H9 (cell line): ENCODE results near the gene ATP11C. TPM values are rescaled to one million over a fixed set of nuclear protein-coding genes. Genes with fewer than 3 reads are reported as not detected.

ENCODE experiments used
- DNase-seq: peaks from one replicate; pipeline ENCODE4 v3.0.0-alpha.2; 2017
- H2AFZ ChIP-seq: one replicate; pipeline ENCODE4 v1.6.1; 2013; ENCODE audit warnings: mild to moderate bottlenecking, low read length, control low read depth, moderate library complexity
- H2AK5ac ChIP-seq: 2 replicates; pipeline ENCODE4 v1.6.1; 2013; ENCODE audit warnings: low read length, control low read depth, mixed read lengths; ENCODE audit not compliant: insufficient read length
- H2BK120ac ChIP-seq: one replicate; pipeline ENCODE4 v1.6.1; 2013; ENCODE audit warnings: low read depth, mild to moderate bottlenecking, low read length, control low read depth, inconsistent platforms; ENCODE audit not compliant: poor library complexity, severe bottlenecking
- H2BK12ac ChIP-seq: 2 replicates; pipeline ENCODE4 v1.6.1; 2013; ENCODE audit warnings: low read length, control low read depth, mixed read lengths, low read depth; ENCODE audit not compliant: insufficient read length
- H2BK15ac ChIP-seq: 2 replicates; pipeline ENCODE4 v1.6.1; 2013; ENCODE audit warnings: low read depth, low read length, control low read depth
- H2BK20ac ChIP-seq: one replicate; pipeline ENCODE4 v1.6.1; 2013; ENCODE audit warnings: low read depth, mild to moderate bottlenecking, low read length, control low read depth, inconsistent platforms; ENCODE audit not compliant: poor library complexity, severe bottlenecking
- H2BK5ac ChIP-seq: 2 replicates; pipeline ENCODE4 v1.6.1; 2013; ENCODE audit warnings: low read length, control low read depth, mixed read lengths; ENCODE audit not compliant: insufficient read length
- H3K14ac ChIP-seq: 2 replicates; pipeline ENCODE4 v1.6.1; 2013; ENCODE audit warnings: low read length, control low read depth; ENCODE audit not compliant: insufficient read depth
- H3K18ac ChIP-seq: 2 replicates; pipeline ENCODE4 v1.6.1; 2013; ENCODE audit warnings: low read depth, mild to moderate bottlenecking, mixed read lengths, low read length, control low read depth; ENCODE audit not compliant: insufficient read length
- H3K23ac ChIP-seq: 2 replicates; pipeline ENCODE4 v1.6.1; 2013; ENCODE audit warnings: low read length, control low read depth, mixed read lengths, low read depth; ENCODE audit not compliant: insufficient read length
- H3K23me2 ChIP-seq: 2 replicates; pipeline ENCODE4 v1.6.1; 2013; ENCODE audit warnings: low read depth, mild to moderate bottlenecking, mixed read lengths, low read length, control low read depth; ENCODE audit not compliant: insufficient read length, poor library complexity, severe bottlenecking
- H3K27ac ChIP-seq: 2 replicates; pipeline ENCODE4 v1.5.1; 2013; ENCODE audit warnings: low read length, control low read depth, mixed read lengths, low read depth; ENCODE audit not compliant: insufficient read length
- H3K27me3 ChIP-seq: 2 replicates; pipeline ENCODE4 v1.6.1; 2013; ENCODE audit warnings: low read length, control low read depth, inconsistent platforms; ENCODE audit not compliant: insufficient read depth
- H3K4ac ChIP-seq: 2 replicates; pipeline ENCODE4 v1.6.1; 2013; ENCODE audit warnings: low read depth, mild to moderate bottlenecking, control low read depth, inconsistent platforms, low read length, moderate library complexity
- H3K4me1 ChIP-seq: 2 replicates; pipeline ENCODE4 v1.6.1; 2013; ENCODE audit warnings: low read length, control low read depth, inconsistent platforms; ENCODE audit not compliant: insufficient read depth
- H3K4me2 ChIP-seq: 2 replicates; pipeline ENCODE4 v1.6.1; 2013; ENCODE audit warnings: low read length, control low read depth, mixed read lengths; ENCODE audit not compliant: insufficient read length, insufficient read depth
- H3K56ac ChIP-seq: 2 replicates; pipeline ENCODE4 v1.6.1; 2013; ENCODE audit warnings: low read depth, mild to moderate bottlenecking, mixed read lengths, low read length, control low read depth; ENCODE audit not compliant: insufficient read length
- H3K79me1 ChIP-seq: 2 replicates; pipeline ENCODE4 v1.6.1; 2013; ENCODE audit warnings: low read depth, mild to moderate bottlenecking, moderate library complexity, low read length, control low read depth, inconsistent platforms; ENCODE audit not compliant: insufficient read depth, poor library complexity, severe bottlenecking
- H3K79me2 ChIP-seq: 2 replicates; pipeline ENCODE4 v1.6.1; 2013; ENCODE audit warnings: low read length, control low read depth, inconsistent platforms; ENCODE audit not compliant: insufficient read depth
- H3K9ac ChIP-seq: 2 replicates; pipeline ENCODE4 v1.6.1; 2013; ENCODE audit warnings: low read length, control low read depth, mixed read lengths; ENCODE audit not compliant: insufficient read length; ENCODE audit errors: extremely low read depth
- H3K9me3 ChIP-seq: one replicate; pipeline ENCODE4 v1.6.1; 2013; ENCODE audit warnings: low read depth, low read length, inconsistent platforms; ENCODE audit not compliant: control insufficient read depth
- H3T11ph ChIP-seq: one replicate; pipeline ENCODE4 v1.6.1; 2013; ENCODE audit warnings: mild to moderate bottlenecking, low read length, control low read depth, inconsistent platforms
- H4K20me1 ChIP-seq: one replicate; pipeline ENCODE4 v1.6.1; 2013; ENCODE audit not compliant: control insufficient read depth, insufficient read length, insufficient read depth
- H4K5ac ChIP-seq: 2 replicates; pipeline ENCODE4 v1.6.1; 2013; ENCODE audit warnings: low read depth, mild to moderate bottlenecking, mixed read lengths, low read length, control low read depth; ENCODE audit not compliant: insufficient read length
- H4K8ac ChIP-seq: replicated peaks from 2 replicates; pipeline ENCODE4 v1.6.1; 2013; ENCODE audit warnings: low read length, control low read depth, mixed read lengths, low read depth; ENCODE audit not compliant: insufficient read length
- H4K91ac ChIP-seq: 2 replicates; pipeline ENCODE4 v1.6.1; 2013; ENCODE audit warnings: low read depth, mild to moderate bottlenecking, moderate library complexity, mixed read lengths, low read length, control low read depth; ENCODE audit not compliant: insufficient read length
- H3K27ac Mint-ChIP-seq, 3 experiments: 2 replicates in 2 of 3; 3 replicates in 1 of 3; pipeline ENCODE4 v1.8.0; 2020 to 2021; ENCODE audit warnings: mixed read lengths in 3 of 3, mild to moderate bottlenecking in 1 of 3, moderate library complexity in 1 of 3
- H3K27me3 Mint-ChIP-seq: 2 replicates; pipeline ENCODE4 v1.8.0; 2021; ENCODE audit warnings: low read depth, mild to moderate bottlenecking, moderate library complexity, mixed read lengths
- H3K36me3 Mint-ChIP-seq, 3 experiments: 2 replicates in 2 of 3; 3 replicates in 1 of 3; pipeline ENCODE4 v1.8.0; 2020 to 2021; ENCODE audit warnings: low read depth in 3 of 3, mixed read lengths in 3 of 3; ENCODE audit not compliant: insufficient read depth in 1 of 3
- H3K4me1 Mint-ChIP-seq, 2 experiments: 2 replicates each; pipeline ENCODE4 v1.8.0; 2020; ENCODE audit warnings: mixed read lengths in 2 of 2
- H3K4me3 Mint-ChIP-seq, 2 experiments: 2 replicates in 1 of 2; 3 replicates in 1 of 2; pipeline ENCODE4 v1.8.0; 2020 to 2021; ENCODE audit warnings: mild to moderate bottlenecking in 2 of 2, mixed read lengths in 2 of 2, moderate library complexity in 1 of 2
- H3K9me3 Mint-ChIP-seq, 2 experiments: 2 replicates in 1 of 2; 3 replicates in 1 of 2; pipeline ENCODE4 v1.8.0; 2020; ENCODE audit warnings: mild to moderate bottlenecking in 2 of 2, mixed read lengths in 2 of 2, moderate library complexity in 1 of 2
- CTCF ChIP-seq: fragments of 200-600 bp; sonication (generic); conservative IDR thresholded peaks from 3 replicates; pipeline ENCODE4 v1.8.0; 2021; ENCODE audit warnings: antibody characterized with exemption, mild to moderate bottlenecking
- WGBS: extraction: QIAGEN DNeasy Blood & Tissue Kit; methylation state at CpG from one replicate; pipeline ENCODE4 v1.1.7; 2013; ENCODE audit warnings: missing lambda C conversion rate, low lambda C conversion rate, mixed read lengths; ENCODE audit not compliant: insufficient read length; ENCODE audit errors: extremely low coverage; 5-methylcytosine and 5-hydroxymethylcytosine counted together
- total RNA-seq: library from RNA; stranded (reverse); gene quantifications from 2 replicates; pipeline ENCODE4 v1.2.1, GENCODE V29; 2021

The ATP11C gene
- total RNA-seq, 1 experiment from 2014 or later = 28.4 TPM

- Mint-ChIP-seq H3K4me1 (peaks cover 10 to 13% of the 10 kb centered on the region in 2 experiments), H3K4me3 (no peak overlapping the region), H3K36me3 (peaks cover 0 to 2% (median 0%) of the 10 kb centered on the region in 3 experiments; a peak in 1 of 7 replicates), H3K9me3 (peaks cover 0 to 30% of the 10 kb centered on the region in 2 experiments; a peak in 2 of 5 replicates), H3K27me3 (no peaks in the 10 kb centered on the region), H3K27ac (no peak overlapping the region)
- Histone ChIP-seq H3K23ac (no peak overlapping the region), H3K79me1 (no peaks in the 10 kb centered on the region), H3K79me2 (peaks cover 7% of the 10 kb centered on the region; the same call in 1 of the 2 replicates), H3K23me2 (no peaks in the 10 kb centered on the region), H3K56ac (no peak overlapping the region), H2AFZ (no peak overlapping the region), H4K91ac (no peak overlapping the region), H2AK5ac (no peak overlapping the region), H3K4ac (no peak overlapping the region), H2BK20ac (no peak overlapping the region), H3K14ac (no peak overlapping the region), H3K9ac (no peak overlapping the region), H3K4me1 (peaks cover 6% of the 10 kb centered on the region; the same call in 1 of the 2 replicates), H3K4me2 (no peak overlapping the region), H3T11ph (no peak overlapping the region), H2BK120ac (no peak overlapping the region), H4K20me1 (no peaks in the 10 kb centered on the region), H2BK15ac (no peak overlapping the region), H3K18ac (no peak overlapping the region), H4K5ac (no peak overlapping the region), H3K27me3 (no peaks in the 10 kb centered on the region), H4K8ac (no peak overlapping the region), H2BK12ac (no peak overlapping the region), H3K27ac (no peak overlapping the region), H3K9me3 (no peaks in the 10 kb centered on the region), H2BK5ac (no peak overlapping the region)
- no CpG with 5 or more reads among the region's 2 CpGs for WGBS
- no peak for TF ChIP-seq CTCF
- no peak for DNase-seq
Measured at GRCh38 chrX:139902559-139902958, 30.3 kb downstream of the ATP11C start.
